ENCODE data around the gene BACE2. TPM values are rescaled to one million over a fixed set of nuclear protein-coding genes. Genes with fewer than 3 reads are reported as not detected.

Gene BACE2
- total and polyA plus RNA-seq, 2 donors (not counting 1 experiment from before 2014, with no cell fraction given) = 18.4 to 40.8 TPM

DNA sequence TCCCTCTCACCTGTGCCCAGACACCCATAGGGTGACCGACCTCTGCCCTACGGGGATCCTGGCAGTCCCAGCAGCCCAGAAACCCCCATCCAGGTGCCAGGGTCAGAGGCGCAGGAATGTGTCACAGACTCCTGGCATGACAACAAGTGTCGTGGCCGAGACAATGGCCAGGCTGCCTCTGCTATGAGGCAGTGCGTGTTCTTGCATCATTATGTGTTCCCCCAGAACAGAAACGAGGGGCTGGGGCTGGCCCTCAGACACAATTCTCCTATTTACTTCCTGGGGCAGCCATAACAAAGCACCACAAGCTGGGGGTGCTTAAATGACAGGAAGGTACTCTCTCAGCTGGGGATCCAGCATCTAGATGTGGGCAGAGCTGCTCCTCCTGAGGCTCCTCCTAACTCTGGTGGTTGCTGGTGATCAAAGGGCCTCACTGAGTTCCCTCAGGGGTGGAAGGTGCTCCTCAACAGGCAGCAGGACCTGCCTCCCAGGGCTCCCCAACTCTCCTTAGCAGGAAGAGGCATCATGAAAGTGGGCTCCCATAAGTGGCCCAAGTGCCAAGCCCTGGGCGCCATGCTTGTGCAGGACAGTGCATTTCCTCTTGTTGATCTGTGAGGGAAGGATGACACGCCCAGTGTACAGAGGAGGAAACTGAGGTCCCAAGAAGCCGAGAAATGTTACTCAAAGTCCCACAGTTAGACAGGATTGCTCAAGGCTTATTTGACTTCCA, 24.2 kb upstream of the BACE2 start:
- no peaks in the 10 kb centered on the region for H3K9me3 Mint-ChIP-seq (ENCODE audit: insufficient read depth)
- TF ChIP-seq, protein P1, sequence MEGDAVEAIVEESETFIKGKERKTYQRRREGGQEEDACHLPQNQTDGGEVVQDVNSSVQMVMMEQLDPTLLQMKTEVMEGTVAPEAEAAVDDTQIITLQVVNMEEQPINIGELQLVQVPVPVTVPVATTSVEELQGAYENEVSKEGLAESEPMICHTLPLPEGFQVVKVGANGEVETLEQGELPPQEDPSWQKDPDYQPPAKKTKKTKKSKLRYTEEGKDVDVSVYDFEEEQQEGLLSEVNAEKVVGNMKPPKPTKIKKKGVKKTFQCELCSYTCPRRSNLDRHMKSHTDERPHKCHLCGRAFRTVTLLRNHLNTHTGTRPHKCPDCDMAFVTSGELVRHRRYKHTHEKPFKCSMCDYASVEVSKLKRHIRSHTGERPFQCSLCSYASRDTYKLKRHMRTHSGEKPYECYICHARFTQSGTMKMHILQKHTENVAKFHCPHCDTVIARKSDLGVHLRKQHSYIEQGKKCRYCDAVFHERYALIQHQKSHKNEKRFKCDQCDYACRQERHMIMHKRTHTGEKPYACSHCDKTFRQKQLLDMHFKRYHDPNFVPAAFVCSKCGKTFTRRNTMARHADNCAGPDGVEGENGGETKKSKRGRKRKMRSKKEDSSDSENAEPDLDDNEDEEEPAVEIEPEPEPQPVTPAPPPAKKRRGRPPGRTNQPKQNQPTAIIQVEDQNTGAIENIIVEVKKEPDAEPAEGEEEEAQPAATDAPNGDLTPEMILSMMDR (IDR thresholded peaks at IDR 0.05) = no peak
- TF ChIP-seq EZH2 (IDR thresholded peaks at IDR 0.05; ENCODE audit: borderline replicate concordance, insufficient read depth, low read depth, low read length, poor library complexity, severe bottlenecking) = no peak
- no peaks in the 10 kb centered on the region for H3K79me2 ChIP-seq (ENCODE audit: control insufficient read depth, insufficient read depth, low read length)
- POLR2A ChIA-PET = no interaction called here
- no peak overlapping the region for H3K4me2 ChIP-seq (replicated peaks; ENCODE audit: low read depth, low read length, poor library complexity, severe bottlenecking)
- no peak overlapping the region for H3K4me3 Mint-ChIP-seq
- H3K36me3 ChIP-seq (replicated peaks in 1 of 2; ENCODE audit: control extremely low read depth in 1 of 2, control insufficient read depth in 1 of 2, extremely low read depth in 1 of 2, insufficient read depth in 2 of 2, low read length in 1 of 2) = no peaks in the 10 kb centered on the region
- H3K27me3 Mint-ChIP-seq = peaks cover 30% of the 10 kb centered on the region
- H3K4me3 ChIP-seq (ENCODE audit: control extremely low read depth in 1 of 5, extremely low read depth in 1 of 5, insufficient read depth in 1 of 5, low read depth in 2 of 5, low read length in 4 of 5) = no peak overlapping the region
- ATAC-seq (ENCODE audit: low read depth) (no peak), DNase-seq (no peak)
- intact Hi-C loops (cut with micrococcal nuclease) = no loop called here
- WGBS (ENCODE audit: insufficient coverage) = 92% methylated on average over 8 of the region's 10 CpGs
- H3K9ac ChIP-seq (ENCODE audit: low read length) = no peak overlapping the region
- H3K4me1 ChIP-seq (ENCODE audit: control insufficient read depth in 2 of 2, insufficient read depth in 2 of 2, low read length in 2 of 2) = peaks cover 4 to 14% of the 10 kb centered on the region in 2 donors
- peaks cover 0 to 6% (median 0%) of the 10 kb centered on the region in 3 donors for H3K9me3 ChIP-seq (ENCODE audit: control extremely low read depth in 1 of 3, control insufficient read depth in 2 of 3, insufficient read depth in 1 of 3, low read length in 2 of 3)
- no peaks in the 10 kb centered on the region for H4K20me1 ChIP-seq (ENCODE audit: control insufficient read depth, insufficient read depth, low read length, poor library complexity, severe bottlenecking)
- H3K27ac Mint-ChIP-seq = no peak overlapping the region
- H3K27me3 ChIP-seq (replicated peaks in 1 of 4; ENCODE audit: control extremely low read depth in 1 of 4, control insufficient read depth in 3 of 4, insufficient read depth in 4 of 4, low read length in 3 of 4) = peaks cover 0 to 6% (median 0%) of the 10 kb centered on the region in 4 experiments
- CTCF ChIA-PET = interaction anchor here (1.2 kb wide), 1 partner anchor 10 kb away, joined by 5 read pairs; no protein-coding TSS in a partner anchor
- no peak overlapping the region for H3K27ac ChIP-seq (ENCODE audit: low read length in 2 of 2)
- H3K4me1 Mint-ChIP-seq = peaks cover 11% of the 10 kb centered on the region
- H2AFZ ChIP-seq (ENCODE audit: insufficient read depth, low read depth, low read length, poor library complexity, severe bottlenecking) = no peak overlapping the region
